Suprapubic skin (tissue), 4 donors: ENCODE results near the gene AP1M2. TPM values are rescaled to one million over a fixed set of nuclear protein-coding genes. Genes with fewer than 3 reads are reported as not detected.
"Not testable (repeated sequence)": the region's sequence is repeated elsewhere in the genome, so short reads cannot be mapped to it uniquely, and the experiment has no call there.

Experiments
- DNase-seq, 2 donors: peaks; one replicate each; pipeline ENCODE4 v3.0.0-alpha.2; 2019; ENCODE audit warnings: low spot score in 2 of 2
- H3K27ac ChIP-seq: fragments of 200-600 bp; sonication (generic); one replicate; pipeline ENCODE4 v1.5.1; 2019
- H3K27me3 ChIP-seq: fragments of 200-600 bp; sonication (generic); one replicate; pipeline ENCODE4 v1.5.1; 2019
- H3K36me3 ChIP-seq: fragments of 200-600 bp; sonication (generic); one replicate; pipeline ENCODE4 v1.5.1; 2019
- H3K4me1 ChIP-seq: fragments of 200-600 bp; sonication (generic); one replicate; pipeline ENCODE4 v1.5.1; 2019
- H3K4me3 ChIP-seq: fragments of 200-600 bp; sonication (generic); one replicate; pipeline ENCODE4 v1.5.1; 2019; ENCODE audit warnings: mild to moderate bottlenecking
- H3K9me3 ChIP-seq: fragments of 200-600 bp; sonication (generic); one replicate; pipeline ENCODE4 v1.5.1; 2019
- EP300 ChIP-seq: sonication (generic); formaldehyde crosslinking; IDR thresholded peaks from one replicate; pipeline ENCODE4 v1.6.1; 2017; ENCODE audit warnings: antibody characterized with exemption
- POLR2A ChIP-seq, 2 donors: fragments of 450-650 bp; IDR thresholded peaks; one replicate each; pipeline ENCODE4 v1.6.1; 2017; ENCODE audit warnings: antibody characterized with exemption in 2 of 2, mild to moderate bottlenecking in 2 of 2, moderate library complexity in 2 of 2
- POLR2AphosphoS5 ChIP-seq, 3 donors: sonication (generic); formaldehyde crosslinking; IDR thresholded peaks; one replicate each; pipeline ENCODE4 v1.6.1; 2017; ENCODE audit warnings: antibody characterized with exemption in 3 of 3
- WGBS: methylation state at CpG from one replicate; pipeline ENCODE4 v1.1.5; 2018; 5-methylcytosine and 5-hydroxymethylcytosine counted together
- total RNA-seq, 4 donors: library from RNA; depleted of rRNA; stranded (reverse); fragments of >200 nt; gene quantifications; one replicate each; pipeline ENCODE4 v1.1.0, GENCODE V29; 2016
- TF ChIP-seq, protein P1 (sequence below), 2 donors: fragments of 200-600 bp in 1 of 2; fragments of 450-650 bp in 1 of 2; sonication (generic) in 1 of 2; IDR thresholded peaks; one replicate each; pipeline ENCODE4 v1.5.1; 2016 to 2019; ENCODE audit warnings: antibody characterized with exemption in 2 of 2, mild to moderate bottlenecking in 1 of 2, moderate library complexity in 1 of 2

The AP1M2 gene
- total RNA-seq, 4 donors from 2014 or later: 28.9 to 65.9 (median 59.1) TPM

- Histone ChIP-seq H3K9me3 (no peaks in the 10 kb centered on the region), H3K27ac (no peak overlapping the region), H3K36me3 (peaks cover 6% of the 10 kb centered on the region), H3K27me3 (no peaks in the 10 kb centered on the region), H3K4me1 (peaks cover 6% of the 10 kb centered on the region), H3K4me3 (no peak overlapping the region)
- no peak for DNase-seq
- WGBS: 83% methylated on average over 6 of the region's 6 CpGs
- TF ChIP-seq POLR2AphosphoS5 (IDR thresholded peaks at IDR 0.05): no peak
- TF ChIP-seq, protein P1, sequence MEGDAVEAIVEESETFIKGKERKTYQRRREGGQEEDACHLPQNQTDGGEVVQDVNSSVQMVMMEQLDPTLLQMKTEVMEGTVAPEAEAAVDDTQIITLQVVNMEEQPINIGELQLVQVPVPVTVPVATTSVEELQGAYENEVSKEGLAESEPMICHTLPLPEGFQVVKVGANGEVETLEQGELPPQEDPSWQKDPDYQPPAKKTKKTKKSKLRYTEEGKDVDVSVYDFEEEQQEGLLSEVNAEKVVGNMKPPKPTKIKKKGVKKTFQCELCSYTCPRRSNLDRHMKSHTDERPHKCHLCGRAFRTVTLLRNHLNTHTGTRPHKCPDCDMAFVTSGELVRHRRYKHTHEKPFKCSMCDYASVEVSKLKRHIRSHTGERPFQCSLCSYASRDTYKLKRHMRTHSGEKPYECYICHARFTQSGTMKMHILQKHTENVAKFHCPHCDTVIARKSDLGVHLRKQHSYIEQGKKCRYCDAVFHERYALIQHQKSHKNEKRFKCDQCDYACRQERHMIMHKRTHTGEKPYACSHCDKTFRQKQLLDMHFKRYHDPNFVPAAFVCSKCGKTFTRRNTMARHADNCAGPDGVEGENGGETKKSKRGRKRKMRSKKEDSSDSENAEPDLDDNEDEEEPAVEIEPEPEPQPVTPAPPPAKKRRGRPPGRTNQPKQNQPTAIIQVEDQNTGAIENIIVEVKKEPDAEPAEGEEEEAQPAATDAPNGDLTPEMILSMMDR (IDR thresholded peaks at IDR 0.05): no peak
- TF ChIP-seq POLR2A (IDR thresholded peaks at IDR 0.05): no peak
- TF ChIP-seq EP300: no peak
Measured at GRCh38 chr19:10575011-10575716, 11.9 kb downstream of the AP1M2 start.

DNA sequence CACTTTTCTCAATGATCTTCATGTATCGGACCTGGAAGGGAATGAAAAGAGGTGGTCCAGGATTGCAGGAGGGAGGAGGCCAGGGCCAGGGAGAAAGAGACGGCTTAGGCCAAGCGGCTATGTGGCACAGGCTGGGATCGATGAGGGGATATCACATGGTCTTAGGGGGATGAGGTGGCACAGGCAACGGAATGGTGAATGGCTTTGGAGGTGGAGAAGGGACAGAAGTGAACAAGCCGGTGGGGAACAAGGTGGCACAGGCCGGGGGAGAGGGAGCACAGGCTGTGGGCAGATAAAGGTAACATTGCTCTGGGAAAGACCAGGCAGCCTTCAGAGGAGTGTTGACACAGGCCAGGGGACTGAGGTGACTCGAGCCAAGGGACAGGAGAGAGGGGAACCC is 12.7 kb downstream of the AP1M2 start:
- WGBS: 83% methylated on average over 8 of the region's 8 CpGs
- Histone ChIP-seq H3K4me1 (peaks cover 10% of the 10 kb centered on the region), H3K4me3 (no peak overlapping the region), H3K9me3 (no peaks in the 10 kb centered on the region), H3K27me3 (no peaks in the 10 kb centered on the region), H3K27ac (no peak overlapping the region), H3K36me3 (peaks cover 6% of the 10 kb centered on the region)
- no peak for DNase-seq
- TF ChIP-seq POLR2A (IDR thresholded peaks at IDR 0.05): no peak
- TF ChIP-seq EP300: no peak
- no peak for TF ChIP-seq POLR2AphosphoS5 (IDR thresholded peaks at IDR 0.05)
- TF ChIP-seq, protein P1 (IDR thresholded peaks at IDR 0.05): no peak

GRCh38 chr19:10573793-10574192 is 13.3 kb downstream of the AP1M2 start:
- not testable (repeated sequence) for DNase-seq, H3K36me3 ChIP-seq, H3K27me3 ChIP-seq, H3K4me3 ChIP-seq, H3K9me3 ChIP-seq, H3K27ac ChIP-seq
- peaks cover 14% of the 10 kb centered on the region for H3K4me1 ChIP-seq
- 96% methylated on average over 6 of the region's 6 CpGs for WGBS

- H3K36me3 ChIP-seq: no peaks in the 10 kb centered on the region
- peak within 1 kb of the TSS; percentile 92 for H3K4me3 ChIP-seq
- H3K4me1 ChIP-seq: peaks cover 50% of the 10 kb centered on the region
- no peaks in the 10 kb centered on the region for H3K27me3 ChIP-seq
- under 1% methylated on average over 46 of the region's 71 CpGs for WGBS
- TF ChIP-seq POLR2AphosphoS5 (IDR thresholded peaks at IDR 0.05): peak in 2 of 3 donors; percentile 26 to 96
- TF ChIP-seq, protein P1 (IDR thresholded peaks at IDR 0.05): peak; percentile 5 to 31
- no peak for TF ChIP-seq EP300
- peak in 1 of 2 donors; percentile 48 for TF ChIP-seq POLR2A (IDR thresholded peaks at IDR 0.05)
- peak; percentile 100 for DNase-seq
- H3K9me3 ChIP-seq: no peaks in the 10 kb centered on the region
- H3K27ac ChIP-seq: peak within 1 kb of the TSS; percentile 87
Measured at GRCh38 chr19:10568826-10569651, 18.1 kb downstream of the AP1M2 start, which contains the start of gene CDKN2D. CDKN2D (minus strand) TSS chr19:10568979; CDS start chr19:10568653, 326 bp downstream.

GRCh38 chr19:10568062-10568825 is 18.9 kb downstream of the AP1M2 start:
- Histone ChIP-seq H3K4me3 (peak overlapping the region; percentile 92), H3K36me3 (no peaks in the 10 kb centered on the region), H3K27ac (peak overlapping the region; percentile 87), H3K27me3 (no peaks in the 10 kb centered on the region), H3K9me3 (no peaks in the 10 kb centered on the region), H3K4me1 (peaks cover 50% of the 10 kb centered on the region)
- no peak for TF ChIP-seq EP300
- no peak for TF ChIP-seq POLR2A (IDR thresholded peaks at IDR 0.05)
- TF ChIP-seq, protein P1 (IDR thresholded peaks at IDR 0.05): no peak
- TF ChIP-seq POLR2AphosphoS5 (IDR thresholded peaks at IDR 0.05): no peak
- peak in 1 of 2 donors; percentile 80 for DNase-seq
- 9% methylated on average over 7 of the region's 58 CpGs for WGBS
